Activated gamma-delta T cell (primary cell): ENCODE measurements around the gene EMC1.
"Not testable (repeated sequence)": the region's sequence is repeated elsewhere in the genome, so short reads cannot be mapped to it uniquely, and the experiment has no call there.

Experiments used
- DNase-seq: peaks from one replicate; lab custom pipeline; 2025; lab: John Stamatoyannopoulos, UW

Gene EMC1

DNA sequence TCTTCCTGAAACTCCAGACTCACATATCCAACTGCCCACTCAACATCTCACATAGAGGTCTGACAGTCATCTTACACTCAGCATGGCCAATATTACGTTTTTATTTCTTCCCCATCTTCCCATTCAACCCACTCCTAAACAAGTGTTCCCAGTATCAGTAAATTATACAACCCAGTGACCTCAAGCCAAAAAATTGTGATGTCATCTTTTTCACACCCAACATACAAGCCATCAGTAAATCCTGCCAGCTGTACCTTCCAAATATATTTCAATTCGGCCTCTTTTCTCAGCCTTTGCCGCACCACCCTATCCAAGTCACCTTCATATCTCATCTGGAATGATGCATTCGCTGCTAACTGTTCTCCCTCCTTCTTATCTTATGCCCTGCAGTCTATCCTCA is 60.9 kb downstream of the EMC1 start:
- DNase-seq: no peak

DNA sequence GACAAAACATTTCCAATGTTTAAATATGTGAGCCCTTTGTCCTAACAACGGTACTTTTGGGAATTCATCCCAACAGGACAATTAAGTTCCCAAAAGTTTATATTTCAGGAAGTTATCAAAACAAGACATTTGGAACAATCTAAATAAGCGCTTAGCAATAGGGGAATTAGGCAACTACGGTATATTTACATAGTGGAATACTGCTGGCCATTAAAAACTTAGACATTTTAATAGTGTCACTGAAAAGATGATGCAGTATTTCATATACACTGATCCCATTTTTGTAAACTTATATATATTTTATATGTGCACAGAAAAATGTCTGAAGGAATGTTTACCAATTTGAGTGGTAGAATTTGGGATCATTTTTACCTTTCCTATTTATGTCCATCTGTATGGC is 62.1 kb downstream of the EMC1 start:
- no peak for DNase-seq

DNA sequence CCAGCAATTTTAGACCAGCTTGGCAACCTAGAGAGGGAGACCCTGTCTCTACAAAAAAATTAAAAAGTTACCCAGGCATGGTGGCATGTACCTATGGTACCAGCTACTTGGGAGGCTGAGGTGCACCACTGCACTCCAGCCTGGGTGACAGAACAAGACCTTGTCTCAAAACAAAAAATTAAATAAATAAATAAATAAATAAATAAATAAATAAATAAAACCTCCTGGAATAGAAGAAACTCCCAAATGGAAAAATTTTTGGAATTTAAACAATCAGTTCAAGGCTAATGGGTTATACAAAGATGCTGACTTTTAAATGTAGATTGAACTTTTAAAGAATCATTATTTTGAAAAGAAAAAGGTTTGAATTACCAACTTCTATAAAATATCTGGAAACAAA is 63.5 kb downstream of the EMC1 start:
- DNase-seq: no peak

DNA sequence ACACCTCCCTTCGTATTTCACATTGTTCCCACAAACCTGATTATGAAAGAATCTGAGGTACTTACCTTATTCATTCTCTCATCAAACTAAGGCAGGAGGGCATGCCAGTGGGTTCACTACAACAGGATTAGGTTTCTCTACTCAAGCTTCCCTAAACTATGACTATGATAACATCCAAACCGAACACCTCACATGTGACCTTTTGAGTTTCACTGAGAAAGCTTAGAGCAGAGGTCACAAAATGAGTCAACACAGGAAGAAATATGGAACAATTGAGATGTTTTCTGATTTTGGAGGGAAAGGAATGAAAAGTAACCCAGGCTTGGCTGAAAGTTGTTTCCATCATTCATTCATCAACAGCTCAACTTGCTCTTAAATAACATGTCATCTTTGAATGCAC is 65.3 kb downstream of the EMC1 start:
- no peak for DNase-seq

DNA sequence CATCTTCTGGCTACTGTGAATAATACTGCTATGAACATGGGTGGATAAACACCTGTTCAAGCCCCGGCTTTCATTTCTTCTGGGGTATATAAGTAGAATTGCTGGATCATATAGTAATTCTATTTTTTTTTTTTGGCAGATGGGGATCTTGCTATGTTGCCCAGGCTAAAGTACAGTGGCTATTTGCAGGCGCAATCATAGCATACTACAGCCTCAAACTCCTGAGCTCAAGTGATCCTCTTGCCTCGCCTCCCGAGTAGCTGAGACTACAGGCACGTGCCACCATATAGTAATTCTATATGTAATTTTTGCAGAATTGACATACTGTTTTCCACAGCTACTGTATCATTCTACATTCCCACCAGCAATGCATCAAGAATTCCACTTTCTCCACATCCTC is 69.1 kb downstream of the EMC1 start:
- DNase-seq: no peak

DNA sequence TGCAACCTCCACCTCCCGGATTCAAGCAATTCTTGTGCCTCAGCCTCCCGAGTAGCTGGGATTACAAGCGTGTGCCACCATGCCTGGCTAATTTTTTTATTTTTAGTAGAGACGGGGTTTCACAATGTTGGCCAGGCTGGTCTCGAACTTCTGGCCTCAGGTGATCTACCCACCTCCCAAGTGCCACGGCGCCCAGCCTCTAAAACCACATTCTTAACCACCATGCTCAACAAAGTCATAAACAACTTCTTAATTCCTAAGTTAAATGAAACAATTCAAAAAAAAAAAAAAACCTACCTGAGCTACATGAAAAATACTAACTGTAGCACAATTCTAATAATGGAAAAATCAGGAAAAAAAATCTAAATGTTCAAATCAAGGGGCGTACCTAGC is 71.1 kb downstream of the EMC1 start:
- DNase-seq: not testable (repeated sequence)

DNA sequence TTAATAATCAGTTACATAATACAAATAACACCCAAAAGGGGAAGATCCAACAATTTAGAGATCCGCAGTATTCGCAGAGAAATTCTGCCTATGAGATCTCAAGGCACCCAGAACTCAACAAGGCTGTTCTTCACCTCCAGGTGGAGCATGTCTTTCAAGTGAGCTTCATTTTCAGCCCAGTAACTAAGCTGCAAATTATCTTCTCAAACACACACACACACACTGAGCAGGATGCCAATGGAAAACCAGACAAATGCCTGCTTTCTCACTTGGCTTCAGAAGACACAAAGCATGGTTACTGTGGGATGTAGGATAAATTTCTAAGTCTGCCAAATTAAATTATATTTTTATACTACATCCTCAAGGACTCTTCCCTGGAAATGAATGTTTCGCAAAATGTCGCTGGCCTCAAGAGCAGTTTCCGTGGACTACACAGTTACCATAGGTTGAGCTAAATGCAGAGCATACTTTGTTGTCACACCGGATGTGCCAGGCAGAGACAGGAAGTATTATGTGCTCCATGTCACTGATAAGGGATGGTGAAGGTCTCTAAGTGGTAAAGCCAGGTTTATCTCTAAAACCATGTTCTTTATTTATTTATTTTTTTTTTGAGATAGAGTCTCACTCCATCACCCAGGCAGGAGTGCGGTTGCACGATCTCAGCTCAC is 71.6 kb downstream of the EMC1 start:
- no peak for DNase-seq

DNA sequence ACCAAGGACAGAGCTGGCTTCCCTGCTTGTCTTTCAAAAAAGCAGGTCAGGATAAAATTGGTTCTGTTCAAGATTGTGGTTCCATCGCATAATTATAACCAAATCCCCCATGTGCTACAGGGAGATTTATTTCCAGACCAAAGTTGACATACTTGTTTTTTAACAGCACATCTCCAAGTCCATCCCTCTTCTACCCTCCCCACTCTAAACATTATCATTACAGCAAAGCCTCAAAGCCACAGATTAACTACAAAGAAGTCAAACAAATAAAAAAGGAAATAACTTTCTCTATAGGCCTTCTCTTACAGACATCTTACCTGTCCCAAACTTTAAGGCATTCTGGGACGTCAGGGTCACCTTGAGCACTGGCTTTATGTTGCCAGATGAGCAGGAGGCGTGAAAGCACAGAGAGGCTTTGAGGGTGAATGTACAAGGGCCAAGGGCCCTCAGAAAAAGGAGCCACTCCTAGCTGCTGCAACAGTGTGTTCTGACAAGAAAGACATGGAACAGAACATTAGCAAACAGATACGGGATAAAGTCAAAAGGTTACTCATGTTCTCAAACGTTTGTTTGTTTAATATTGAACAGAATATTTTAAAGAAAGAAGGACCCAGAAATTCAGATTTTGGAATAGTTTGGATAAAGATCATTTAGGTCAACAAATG is 72.5 kb downstream of the EMC1 start:
- no peak for DNase-seq

DNA sequence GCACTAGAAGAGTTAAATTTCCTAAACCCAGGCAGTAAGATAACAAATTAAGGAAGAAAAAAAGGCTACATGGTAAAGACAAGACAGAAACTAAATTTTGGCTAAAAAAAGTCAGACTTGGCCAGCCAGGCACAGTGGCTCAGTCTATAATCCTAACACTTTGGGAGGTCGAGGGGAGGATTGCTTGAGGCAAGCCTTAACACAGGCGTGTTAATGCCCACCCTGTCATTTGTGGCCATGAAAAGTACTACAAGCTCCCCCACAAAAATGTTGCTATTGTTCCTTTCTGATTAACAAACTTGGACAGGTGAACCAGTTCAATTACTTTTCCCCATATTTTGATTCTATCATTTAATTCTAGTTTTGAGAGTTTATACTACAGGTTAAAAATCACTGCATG is 73.5 kb downstream of the EMC1 start:
- no peak for DNase-seq

DNA sequence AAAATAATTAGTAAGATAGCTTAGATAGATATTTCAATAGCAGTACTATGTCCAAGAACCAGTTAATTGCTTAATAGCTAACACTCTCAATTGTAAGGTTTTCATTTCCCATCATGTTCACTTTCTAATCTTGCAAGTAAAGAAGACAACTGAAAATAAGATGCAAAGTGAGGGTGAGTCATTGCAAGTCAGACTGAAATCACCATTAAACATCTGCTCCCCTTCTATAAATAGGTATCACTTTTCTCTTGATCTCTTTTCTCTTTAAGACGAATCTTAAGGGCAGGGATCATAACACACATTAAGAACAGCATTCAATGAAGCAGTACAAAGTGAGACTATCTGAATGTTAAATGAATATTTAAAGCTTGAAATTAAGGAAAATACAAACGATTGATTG is 81.7 kb downstream of the EMC1 start:
- DNase-seq: no peak

DNA sequence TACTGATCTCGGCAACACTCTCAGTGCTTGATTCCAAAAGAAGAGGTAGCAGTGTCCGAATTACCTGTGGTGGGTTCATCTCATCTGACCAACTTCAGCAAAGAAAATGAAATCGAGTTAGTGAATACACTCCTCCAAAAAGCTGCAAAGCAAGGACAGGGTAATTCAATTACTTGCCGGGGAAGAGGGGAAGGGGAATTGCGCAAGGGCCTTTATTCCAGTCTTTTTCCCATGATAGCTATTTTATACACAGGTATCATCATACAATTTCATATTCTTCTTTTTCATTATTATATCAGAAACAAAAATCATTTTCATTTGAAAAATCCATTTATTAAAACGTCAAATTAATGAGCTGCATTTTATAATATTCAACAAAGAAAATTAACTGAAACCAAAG is 84.2 kb downstream of the EMC1 start:
- no peak for DNase-seq

DNA sequence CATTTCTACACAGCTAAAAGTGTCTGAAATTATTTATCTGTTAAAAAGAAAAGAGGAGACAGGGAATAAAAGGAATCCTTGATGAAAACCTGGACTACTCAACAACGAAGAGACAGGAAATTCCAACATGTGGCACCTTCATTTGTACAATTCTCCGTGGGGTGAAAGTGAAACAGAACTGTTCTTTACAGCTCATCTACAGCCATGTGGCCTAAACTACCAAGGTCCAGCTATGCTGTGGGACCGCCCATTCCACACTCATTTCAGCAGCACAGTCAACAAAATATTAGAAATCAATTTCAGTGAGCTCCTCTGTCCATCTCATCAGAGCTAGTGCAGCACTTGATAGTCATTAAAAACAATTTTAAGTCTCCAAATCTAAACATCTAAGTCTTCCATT is 85.3 kb downstream of the EMC1 start:
- no peak for DNase-seq
